HG02885 (cell line): Measurements from ENCODE around the gene TMEM42.

Experiments used
- ATAC-seq: cut with Tn5 transposase; IDR thresholded peaks from one replicate; pipeline ENCODE4 v1.9.1; 2021; ENCODE audit warnings: mild to moderate bottlenecking; ENCODE audit not compliant: unreplicated experiment, poor library complexity

Gene TMEM42

GRCh38 chr3:44906997-44907396 lies 45.3 kb downstream of the TMEM42 start:
- no peak for ATAC-seq

- no peak for ATAC-seq
Measured at GRCh38 chr3:44907612-44908011, 45.9 kb downstream of the TMEM42 start.

GRCh38 chr3:44909063-44909462 lies 47.4 kb downstream of the TMEM42 start:
- ATAC-seq: no peak

- ATAC-seq: no peak
Measured at GRCh38 chr3:44910693-44911092, 49.0 kb downstream of the TMEM42 start.

GRCh38 chr3:44913868-44914468 lies 52.3 kb downstream of the TMEM42 start:
- no peak for ATAC-seq

GRCh38 chr3:44914936-44915335 lies 53.2 kb downstream of the TMEM42 start:
- ATAC-seq: no peak
